GM18520 (cell line): ENCODE results near the gene HOXB5.

ENCODE experiments used
- ATAC-seq: cut with Tn5 transposase; IDR thresholded peaks from one replicate; pipeline ENCODE4 v1.9.1; 2021; ENCODE audit not compliant: unreplicated experiment

HOXB5 gene

GRCh38 chr17:48616717-48617470 lies 23.3 kb upstream of the HOXB5 start:
- no peak for ATAC-seq

- ATAC-seq: no peak
These were observed 22.6 kb upstream of the HOXB5 start for GRCh38 chr17:48615963-48616716.

DNA sequence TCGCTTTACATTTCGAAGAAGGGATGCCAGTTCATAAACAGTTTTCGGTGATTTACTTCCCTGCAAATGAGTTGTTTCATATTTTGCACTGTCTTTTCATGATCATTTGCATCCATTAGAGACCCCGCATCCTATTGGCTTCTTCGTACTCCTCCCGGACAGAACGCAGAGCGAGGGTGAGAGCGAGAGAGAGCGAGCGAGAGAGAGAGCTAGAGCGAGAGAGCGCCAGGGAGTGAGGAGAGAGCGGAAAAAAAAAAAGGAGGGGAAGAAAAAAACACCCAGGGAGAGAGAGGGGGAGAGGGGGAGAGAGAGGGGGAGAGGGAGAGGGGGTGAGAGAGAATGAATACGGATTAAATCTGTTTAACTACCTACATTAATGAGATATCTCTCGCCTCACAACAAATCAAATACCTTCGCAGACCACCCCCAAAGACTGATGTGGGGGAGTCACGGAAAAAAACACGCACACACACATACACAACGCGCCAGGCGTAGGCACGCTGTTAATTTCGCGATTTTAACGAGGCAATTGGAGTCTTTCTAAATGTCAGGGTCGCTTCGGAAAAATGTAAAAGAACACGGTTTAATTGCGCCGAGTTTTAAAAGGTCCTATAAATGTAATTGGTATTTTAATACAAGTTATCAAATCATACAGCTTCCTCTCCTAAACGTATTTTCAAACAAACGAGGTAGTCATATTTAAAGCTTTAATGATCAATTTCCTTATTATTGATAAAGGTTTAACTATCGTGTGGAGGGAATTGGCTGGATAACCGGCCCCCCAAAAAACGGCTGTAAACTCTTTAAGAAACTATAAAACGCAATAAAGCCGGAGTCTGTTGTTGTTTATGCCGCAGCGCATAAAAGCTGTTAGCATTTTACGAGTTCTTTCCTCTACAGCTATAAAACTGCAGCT lies 21.7 kb upstream of the HOXB5 start, which contains the start of gene HOXB8:
Gene HOXB8 (minus strand): TSS at position 246 of the 916 bp plus-strand sequence. CDS start 588 bp downstream, outside the sequence.
- ATAC-seq: no peak

DNA sequence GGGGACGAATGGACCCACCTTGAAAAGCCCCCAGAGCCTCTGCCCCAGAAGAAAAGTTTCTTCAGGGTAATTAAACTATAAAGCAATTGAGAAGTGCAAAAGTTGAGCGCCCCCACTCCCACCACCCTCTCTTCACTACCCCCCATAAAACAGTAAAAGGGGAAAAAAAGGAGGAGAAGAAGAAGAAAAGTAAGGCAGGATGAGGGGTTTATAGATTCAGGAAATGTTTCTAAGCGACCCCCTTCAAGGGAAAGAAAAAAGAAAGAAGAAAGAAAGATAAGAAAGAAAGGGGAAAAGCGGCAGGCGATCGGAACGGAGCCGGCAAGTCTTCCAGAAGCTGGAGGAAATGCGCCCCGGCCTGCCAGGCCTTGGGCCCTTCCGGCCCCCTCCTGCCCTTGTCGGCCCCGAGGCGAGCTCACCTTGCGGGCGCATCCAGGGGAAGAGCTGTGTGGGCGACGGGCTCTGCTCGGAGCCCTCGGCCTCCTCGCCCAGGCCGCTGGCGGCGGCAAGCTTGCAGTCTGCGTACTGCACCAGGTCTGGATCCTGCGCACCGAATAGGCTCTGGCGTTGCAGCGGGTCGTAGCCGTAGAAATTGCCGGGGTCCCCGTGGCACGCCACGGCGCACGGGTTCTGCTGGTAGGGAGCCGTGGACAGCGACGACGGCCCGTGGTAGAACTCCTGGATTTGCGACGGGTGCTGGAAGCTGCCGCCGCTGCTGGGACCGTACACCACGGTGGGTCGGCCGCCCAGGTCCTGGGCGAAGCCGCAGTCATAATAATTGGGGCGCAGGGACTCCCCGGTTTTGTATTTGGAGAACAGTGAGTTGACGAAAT lies 20.5 kb upstream of the HOXB5 start:
- ATAC-seq: no peak

GRCh38 chr17:48612854-48613691 lies 19.5 kb upstream of the HOXB5 start:
- no peak for ATAC-seq

DNA sequence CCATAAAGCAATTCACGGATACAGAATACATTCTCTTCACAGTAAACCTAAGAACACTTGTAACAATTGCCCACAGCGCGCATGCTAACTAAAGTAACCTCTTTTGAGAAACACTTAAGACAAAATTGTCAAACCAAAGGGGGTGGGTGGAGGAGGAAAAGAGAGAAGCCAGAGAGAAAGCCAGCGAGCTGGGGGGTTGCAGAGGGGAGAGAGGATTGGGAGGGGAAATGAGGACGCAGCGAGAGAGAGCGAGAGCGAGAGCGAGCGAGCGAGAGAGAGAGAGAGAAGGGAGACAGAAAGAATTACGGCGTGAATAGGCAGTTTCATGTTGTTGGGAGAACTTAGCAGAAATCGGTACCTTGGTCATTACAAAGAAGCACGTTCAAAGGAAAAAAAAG lies 18.9 kb upstream of the HOXB5 start:
- no peak for ATAC-seq

DNA sequence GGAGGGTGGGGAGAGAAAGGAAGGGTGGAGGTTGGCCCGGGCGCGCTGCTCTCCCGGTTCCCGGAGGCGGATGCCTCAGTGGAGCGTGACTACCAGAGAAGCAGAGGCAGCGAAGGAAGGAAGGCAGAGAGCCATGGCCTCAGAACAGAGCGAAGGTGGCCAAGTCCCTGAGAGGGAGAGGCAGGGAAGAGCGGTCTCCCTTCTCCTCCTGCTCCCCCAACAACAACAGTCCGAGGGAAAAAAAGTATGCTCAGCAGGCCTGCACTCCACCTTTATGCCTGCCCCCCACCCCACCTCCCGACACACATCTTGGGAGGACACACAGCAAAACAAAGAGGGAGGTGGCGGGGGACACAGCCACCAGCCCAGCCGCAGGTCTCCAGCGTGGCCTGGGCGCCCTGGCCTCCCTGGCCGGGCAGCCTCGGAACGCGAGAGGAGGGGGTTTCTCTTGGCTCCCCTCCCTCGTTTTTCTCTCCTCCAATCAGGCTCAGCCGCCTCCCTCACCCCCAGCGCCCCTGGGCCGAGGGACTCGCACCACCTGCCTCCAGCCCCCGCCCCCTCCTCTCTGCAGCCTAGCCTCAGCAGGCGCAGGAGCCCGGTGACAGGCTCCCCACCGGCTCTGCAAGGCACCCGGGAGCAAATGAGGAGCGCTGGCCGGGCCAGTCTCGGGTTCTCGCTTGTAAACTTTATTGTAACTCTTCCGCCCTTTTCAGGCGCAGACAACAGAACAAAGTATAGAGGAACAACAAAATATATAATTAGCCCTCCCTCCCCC lies 18.3 kb upstream of the HOXB5 start:
- no peak for ATAC-seq

DNA sequence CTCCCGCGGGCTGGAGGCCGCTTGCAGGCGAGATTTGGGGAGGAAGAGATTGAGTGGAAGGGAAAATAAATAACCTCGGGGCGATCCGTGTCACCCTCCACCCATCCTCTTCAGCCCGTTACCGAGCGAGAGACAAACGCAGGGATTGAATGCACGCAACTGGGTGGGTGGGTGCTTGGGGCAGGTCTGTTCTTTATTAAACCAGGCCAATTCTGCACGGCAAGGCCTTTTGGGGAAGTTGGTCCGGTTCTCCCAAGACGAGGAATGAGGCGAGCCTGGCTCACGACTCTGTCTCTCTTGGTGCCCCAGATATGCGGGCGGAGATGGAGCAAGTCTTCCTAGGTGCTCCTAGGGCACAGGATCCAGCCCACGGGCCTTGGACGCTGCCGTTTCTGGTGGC lies 17.6 kb upstream of the HOXB5 start:
- ATAC-seq: no peak

DNA sequence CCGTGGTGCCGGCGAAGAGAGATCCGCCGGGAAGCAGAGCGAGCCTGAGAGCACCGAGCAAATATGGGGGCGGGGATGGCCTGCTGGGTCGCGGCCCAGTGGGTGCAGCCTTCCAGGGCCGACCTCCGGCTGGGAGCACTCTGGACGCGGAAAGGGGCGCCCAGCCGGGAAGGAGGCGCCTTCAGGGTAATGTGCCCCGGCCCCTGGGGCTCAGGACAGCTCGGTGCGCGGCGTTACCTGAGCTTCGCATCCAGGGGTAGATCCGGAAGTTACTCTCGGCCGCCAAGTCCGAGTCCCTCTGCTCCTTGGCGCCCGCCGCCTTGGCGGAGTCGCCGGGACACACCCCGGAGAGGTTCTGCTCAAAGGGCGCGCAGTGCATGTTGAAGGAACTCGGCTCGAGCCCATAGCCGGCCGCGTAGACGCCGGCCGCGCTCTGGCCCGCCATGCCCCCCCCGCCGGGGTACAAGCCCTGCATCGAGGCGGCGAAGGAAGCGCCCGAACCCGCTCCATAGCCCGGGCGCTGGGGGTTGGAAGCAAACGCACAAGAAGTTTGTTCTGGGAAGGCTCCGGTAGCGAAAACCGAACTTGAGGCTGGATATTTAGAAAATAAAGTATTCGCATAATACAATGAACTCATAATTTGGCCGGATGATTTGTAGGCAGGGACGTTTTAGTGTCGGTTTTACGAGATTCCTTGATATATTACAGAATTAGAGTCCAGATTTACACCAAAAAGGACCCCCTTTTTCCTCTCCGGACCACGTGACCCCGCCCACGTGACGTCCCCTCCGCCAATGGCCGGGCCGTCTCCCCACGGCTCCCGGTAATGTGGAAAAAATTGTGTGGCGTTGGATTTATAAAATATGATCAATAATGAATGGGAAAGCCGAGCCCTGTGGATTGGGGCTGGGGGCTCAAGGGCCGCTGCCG lies 17.0 kb upstream of the HOXB5 start, which contains the start of gene HOXB7:
Gene HOXB7 (minus strand): TSS at position 736 of the 930 bp plus-strand sequence. CDS start 99 bp downstream, at position 637.
- no peak for ATAC-seq

DNA sequence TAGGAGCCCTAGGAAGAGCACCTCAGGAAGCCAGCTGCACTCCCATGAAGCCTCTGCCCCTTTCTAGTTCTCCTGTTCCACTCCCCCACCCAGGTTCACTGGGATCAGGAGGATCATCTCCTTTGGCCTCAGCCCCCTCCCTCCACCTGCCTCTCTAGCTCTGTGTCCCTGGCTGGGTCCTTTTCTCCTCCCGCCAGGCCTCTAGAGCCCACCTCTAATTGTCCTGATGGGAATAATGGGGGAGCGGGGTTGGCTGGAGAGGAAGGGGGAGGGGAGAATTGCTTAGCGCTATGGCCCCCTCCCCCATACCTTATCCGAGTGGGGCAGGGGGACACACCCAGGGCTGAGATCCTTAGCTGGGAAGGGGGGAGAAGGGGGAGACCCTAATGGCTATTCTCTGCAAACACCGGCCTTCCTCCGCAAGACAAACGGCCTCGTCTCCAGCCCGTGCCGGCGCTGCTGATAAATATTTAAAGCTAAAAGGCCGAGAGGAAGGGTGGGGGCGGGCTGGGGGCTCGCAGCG lies 16.2 kb upstream of the HOXB5 start:
- ATAC-seq: no peak

DNA sequence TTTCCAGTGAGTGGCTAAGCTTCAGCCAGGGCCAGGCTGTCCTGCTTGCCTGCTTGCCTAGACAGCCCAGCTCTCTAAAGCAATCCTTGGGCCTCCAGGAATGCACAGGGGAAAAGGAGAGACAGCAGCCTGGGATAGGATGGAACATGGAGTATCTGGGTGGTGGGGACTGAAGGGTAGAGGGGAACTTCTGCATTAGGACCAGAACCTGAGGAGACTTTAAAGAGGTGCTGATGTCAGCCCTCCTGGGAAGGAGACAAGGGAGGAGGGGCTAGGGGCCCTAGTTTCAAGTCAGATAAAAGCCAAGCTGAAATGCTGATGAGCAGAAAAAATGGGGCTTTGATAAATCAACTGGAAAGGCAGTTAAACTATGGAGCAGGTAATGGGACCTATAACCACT lies 15.5 kb upstream of the HOXB5 start:
- no peak for ATAC-seq

DNA sequence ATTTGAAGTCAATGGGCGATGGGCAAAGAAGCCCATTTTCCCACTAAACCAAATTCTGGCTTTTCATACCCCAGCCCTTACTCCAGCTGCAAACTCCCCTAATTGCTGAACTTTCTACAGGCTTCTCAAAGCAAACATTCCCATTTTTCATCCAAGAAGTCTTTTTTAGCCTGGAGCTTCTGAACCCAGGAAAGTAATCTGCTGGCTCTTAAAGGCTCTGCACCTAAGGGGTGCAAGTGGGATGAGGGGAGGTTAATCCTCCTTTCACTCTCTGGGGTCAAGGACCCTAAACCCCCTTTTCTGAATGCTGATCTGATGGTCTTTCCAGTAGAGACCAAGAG lies 14.9 kb upstream of the HOXB5 start:
- no peak for ATAC-seq

GRCh38 chr17:48606892-48607614 lies 13.5 kb upstream of the HOXB5 start:
- no peak for ATAC-seq

DNA sequence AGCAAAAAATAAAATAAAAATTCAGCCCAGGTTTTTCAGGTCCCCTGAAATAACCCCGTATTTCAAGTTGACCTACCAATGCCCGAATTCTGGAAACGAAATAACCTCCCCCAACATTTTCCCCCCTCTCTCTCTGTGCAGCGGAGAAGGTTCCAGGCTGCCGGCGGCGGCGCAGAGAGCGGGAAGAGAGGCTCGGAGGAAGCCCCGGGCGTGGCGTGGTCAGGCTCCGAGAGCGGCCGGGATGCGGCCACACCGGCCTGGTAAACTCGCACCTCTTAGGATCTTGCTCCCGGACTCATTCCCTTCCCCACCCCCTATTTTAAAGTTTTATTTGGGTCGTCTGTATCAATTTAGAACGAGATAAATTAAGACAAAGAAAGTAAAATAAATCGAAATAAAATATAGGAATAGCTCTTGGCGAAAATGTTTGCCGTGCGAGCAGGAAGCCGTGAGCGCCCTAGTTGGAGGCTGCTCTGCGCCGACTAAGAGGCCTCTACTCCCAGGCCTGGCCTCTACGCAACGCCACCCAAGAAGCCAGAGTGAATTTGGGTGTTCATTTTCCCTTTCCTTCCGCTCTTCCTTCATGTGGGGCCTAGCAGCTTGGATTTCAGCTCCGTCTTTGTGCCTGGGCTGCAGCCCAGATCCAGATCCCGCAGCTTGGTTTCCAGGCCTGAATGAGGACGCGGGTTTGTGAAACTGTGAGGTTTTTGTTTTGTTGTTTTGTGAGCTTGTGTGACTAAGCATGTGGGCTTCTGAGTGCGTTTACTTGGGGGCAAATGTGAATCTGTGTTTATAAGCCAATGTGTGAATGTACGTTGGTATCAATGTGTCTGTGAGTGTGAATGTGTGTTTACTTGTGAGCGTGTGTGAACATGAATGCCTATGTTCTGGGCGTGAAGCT lies 12.7 kb upstream of the HOXB5 start:
- no peak for ATAC-seq

GRCh38 chr17:48605409-48605919 lies 11.9 kb upstream of the HOXB5 start:
- ATAC-seq: no peak
